ENCODE data around the gene CDH7. TPM values are rescaled to one million over a fixed set of nuclear protein-coding genes. Genes with fewer than 3 reads are reported as not detected.

Gene CDH7
- total RNA-seq, 2 donors from 2014 or later, result 0.54 TPM; not detected in 1

GRCh38 chr18:65817178-65817577 is 66.4 kb downstream of the CDH7 start:
- no peaks in the 10 kb centered on the region for H3K4me1 ChIP-seq (ENCODE audit: control insufficient read depth in 1 of 2, low read depth in 2 of 2)
- H3K27ac ChIP-seq, result no peak overlapping the region
- ATAC-seq (ENCODE audit: insufficient number of reproducible peaks, low FRiP score, low read depth) (no peak), DNase-seq (ENCODE audit: low spot score) (no peak)
- H3K4me3 ChIP-seq, result no peak overlapping the region
- H3K9me3 ChIP-seq, result no peaks in the 10 kb centered on the region
- no peak for TF ChIP-seq CTCF (IDR thresholded peaks at IDR 0.05)
- H3K27me3 ChIP-seq (replicated peaks; ENCODE audit: insufficient read depth), result no peaks in the 10 kb centered on the region
- H3K36me3 ChIP-seq, result no peaks in the 10 kb centered on the region

- ATAC-seq (ENCODE audit: insufficient number of reproducible peaks, low FRiP score, low read depth) (no peak), DNase-seq (ENCODE audit: low spot score) (no peak)
- Histone ChIP-seq H3K27me3 (replicated peaks; ENCODE audit: insufficient read depth) (no peaks in the 10 kb centered on the region), H3K4me3 (no peak overlapping the region), H3K9me3 (no peaks in the 10 kb centered on the region), H3K36me3 (no peaks in the 10 kb centered on the region), H3K4me1 (ENCODE audit: control insufficient read depth in 1 of 2, low read depth in 2 of 2) (no peaks in the 10 kb centered on the region), H3K27ac (no peak overlapping the region)
- TF ChIP-seq CTCF (IDR thresholded peaks at IDR 0.05), result no peak
These were observed 71.1 kb downstream of the CDH7 start for GRCh38 chr18:65821911-65822310.

- ATAC-seq (ENCODE audit: insufficient number of reproducible peaks, low FRiP score, low read depth) (no peak), DNase-seq (ENCODE audit: low spot score) (no peak)
- no peaks in the 10 kb centered on the region for H3K36me3 ChIP-seq
- H3K27me3 ChIP-seq (replicated peaks; ENCODE audit: insufficient read depth), result no peaks in the 10 kb centered on the region
- H3K9me3 ChIP-seq, result no peaks in the 10 kb centered on the region
- H3K27ac ChIP-seq, result no peak overlapping the region
- no peaks in the 10 kb centered on the region for H3K4me1 ChIP-seq (ENCODE audit: control insufficient read depth in 1 of 2, low read depth in 2 of 2)
- no peak overlapping the region for H3K4me3 ChIP-seq
- TF ChIP-seq CTCF (IDR thresholded peaks at IDR 0.05), result no peak
These were observed 72.0 kb downstream of the CDH7 start for GRCh38 chr18:65822826-65823225.

DNA sequence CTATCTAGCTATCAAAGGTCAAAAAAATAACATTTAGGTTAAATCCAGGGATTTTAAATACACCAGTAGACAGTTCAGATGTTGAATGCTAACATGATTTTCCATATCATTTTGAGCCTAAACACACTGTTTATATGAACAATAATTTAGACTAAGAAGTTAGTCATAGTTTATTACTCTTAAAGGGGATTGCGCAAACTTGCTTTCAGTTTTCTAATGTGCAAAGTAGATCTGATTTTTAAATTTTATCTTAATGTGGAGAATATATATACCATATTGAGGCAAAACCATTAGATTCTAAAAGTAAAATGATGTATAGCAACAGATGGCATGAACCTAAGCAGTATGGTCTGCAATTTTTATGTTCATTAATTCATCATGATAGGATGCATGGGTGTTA is 76.6 kb downstream of the CDH7 start:
- Histone ChIP-seq H3K36me3 (no peaks in the 10 kb centered on the region), H3K4me3 (no peak overlapping the region), H3K9me3 (no peaks in the 10 kb centered on the region), H3K27me3 (replicated peaks; ENCODE audit: insufficient read depth) (no peaks in the 10 kb centered on the region), H3K27ac (no peak overlapping the region), H3K4me1 (ENCODE audit: control insufficient read depth in 1 of 2, low read depth in 2 of 2) (no peaks in the 10 kb centered on the region)
- DNase-seq (ENCODE audit: low spot score) (no peak), ATAC-seq (ENCODE audit: insufficient number of reproducible peaks, low FRiP score, low read depth) (no peak)
- no peak for TF ChIP-seq CTCF (IDR thresholded peaks at IDR 0.05)

DNA sequence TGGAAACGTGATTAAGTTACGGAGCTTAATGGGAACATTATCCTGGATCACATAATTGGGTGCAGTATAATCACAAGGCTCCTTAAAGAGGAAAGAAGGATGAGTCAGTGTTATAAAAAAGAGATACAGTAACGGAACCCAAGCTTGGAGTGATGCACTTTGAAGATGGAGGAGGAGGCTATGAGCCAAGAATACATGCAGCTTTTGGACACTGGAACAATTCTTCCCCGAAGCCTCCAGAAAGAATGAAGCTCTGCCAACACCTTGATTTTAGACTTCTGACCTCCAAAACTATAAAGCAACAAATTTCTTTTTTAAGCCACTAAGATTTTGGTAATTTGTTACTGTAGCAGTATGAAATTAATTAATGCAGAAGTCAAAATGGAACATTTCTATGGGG is 85.1 kb downstream of the CDH7 start:
- no peaks in the 10 kb centered on the region for H3K27me3 ChIP-seq (replicated peaks; ENCODE audit: insufficient read depth)
- no peaks in the 10 kb centered on the region for H3K4me1 ChIP-seq (ENCODE audit: control insufficient read depth in 1 of 2, low read depth in 2 of 2)
- DNase-seq (ENCODE audit: low spot score), result no peak
- H3K36me3 ChIP-seq, result no peaks in the 10 kb centered on the region
- H3K9me3 ChIP-seq, result no peaks in the 10 kb centered on the region
- H3K27ac ChIP-seq, result no peak overlapping the region
- H3K4me3 ChIP-seq, result no peak overlapping the region
- TF ChIP-seq CTCF (IDR thresholded peaks at IDR 0.05), result no peak
- no peak for ATAC-seq (ENCODE audit: insufficient number of reproducible peaks, low FRiP score, low read depth)
